Stimulated activated CD8-positive, alpha-beta memory T cell treated with anti-CD3 and anti-CD28 coated beads, Interleukin-4, amount 100 ng/mL, for 48 hours (primary cell): ENCODE data around the gene MBNL2.

Source experiments
- DNase-seq: peaks from one replicate; pipeline ENCODE4 v3.0.0-alpha.2; 2020

The MBNL2 gene

GRCh38 chr13:97353927-97354675 is 132.0 kb downstream of the MBNL2 start:
- DNase-seq = no peak

GRCh38 chr13:97354808-97355207 is 132.7 kb downstream of the MBNL2 start:
- DNase-seq = no peak

- no peak for DNase-seq
These were observed 134.5 kb downstream of the MBNL2 start for GRCh38 chr13:97356592-97356991.

GRCh38 chr13:97359181-97360057 is 137.3 kb downstream of the MBNL2 start:
- DNase-seq = peak; percentile 47

- no peak for DNase-seq
These were observed 138.5 kb downstream of the MBNL2 start for GRCh38 chr13:97360610-97361009.

- no peak for DNase-seq
These were observed 141.9 kb downstream of the MBNL2 start for GRCh38 chr13:97364031-97364430.

GRCh38 chr13:97364827-97365226 is 142.7 kb downstream of the MBNL2 start:
- no peak for DNase-seq

- no peak for DNase-seq
These were observed 144.1 kb downstream of the MBNL2 start for GRCh38 chr13:97366172-97366688.

- no peak for DNase-seq
These were observed 145.1 kb downstream of the MBNL2 start for GRCh38 chr13:97367016-97367822.

- DNase-seq = no peak
These were observed 147.2 kb downstream of the MBNL2 start for GRCh38 chr13:97369261-97369893.

GRCh38 chr13:97371486-97372109 is 149.5 kb downstream of the MBNL2 start:
- no peak for DNase-seq

GRCh38 chr13:97372936-97373335 is 150.8 kb downstream of the MBNL2 start:
- DNase-seq = no peak

GRCh38 chr13:97373787-97374186 is 151.7 kb downstream of the MBNL2 start:
- DNase-seq = no peak

GRCh38 chr13:97376981-97377380 is 154.8 kb downstream of the MBNL2 start:
- DNase-seq = no peak

GRCh38 chr13:97379386-97379785 is 157.3 kb downstream of the MBNL2 start:
- no peak for DNase-seq

- no peak for DNase-seq
These were observed 158.6 kb downstream of the MBNL2 start for GRCh38 chr13:97380696-97381095.

- DNase-seq = no peak
These were observed 159.1 kb downstream of the MBNL2 start for GRCh38 chr13:97381189-97381588.

GRCh38 chr13:97382276-97382675 is 160.1 kb downstream of the MBNL2 start:
- no peak for DNase-seq

GRCh38 chr13:97384371-97384770 is 162.2 kb downstream of the MBNL2 start:
- no peak for DNase-seq

GRCh38 chr13:97385146-97385545 is 163.0 kb downstream of the MBNL2 start:
- DNase-seq = no peak

- no peak for DNase-seq
These were observed 163.7 kb downstream of the MBNL2 start for GRCh38 chr13:97385854-97386253.
